ENCODE measurements around the gene SLC9C2. TPM values are rescaled to one million over a fixed set of nuclear protein-coding genes. Genes with fewer than 3 reads are reported as not detected.

Gene SLC9C2
- total RNA-seq, 1 experiment from 2014 or later = not detected

- Mint-ChIP-seq H3K27ac (peak overlapping the region; percentile 16; the same call in 1 of the 2 replicates), H3K36me3 (peaks cover 81% of the 10 kb centered on the region), H3K9me3 (no peaks in the 10 kb centered on the region), H3K27me3 (ENCODE audit: low read depth) (no peaks in the 10 kb centered on the region), H3K4me1 (peaks cover 24% of the 10 kb centered on the region), H3K4me3 (no peak overlapping the region)
- ChIA-PET POLR2A (no interaction called here), CTCF (no interaction called here)
- no peak for ATAC-seq
- no peak for DNase-seq (ENCODE audit: low spot score)
- TF ChIP-seq FOXJ3 (CRISPR knock-in tag; IDR thresholded peaks at IDR 0.05; ENCODE audit: borderline replicate concordance) (no peak), ZBTB43 (CRISPR knock-in tag; IDR thresholded peaks at IDR 0.05) (no peak)
Measured at GRCh38 chr1:173481195-173481772, 121.6 kb downstream of the SLC9C2 start.

GRCh38 chr1:173479649-173480048, 123.2 kb downstream of the SLC9C2 start:
- ChIA-PET POLR2A (no interaction called here), CTCF (no interaction called here)
- H3K27ac Mint-ChIP-seq = peak overlapping the region; percentile 82
- H3K4me1 Mint-ChIP-seq = peaks cover 37% of the 10 kb centered on the region
- no peaks in the 10 kb centered on the region for H3K9me3 Mint-ChIP-seq
- ATAC-seq (no peak), DNase-seq (ENCODE audit: low spot score) (no peak)
- peak overlapping the region; percentile 94 for H3K4me3 Mint-ChIP-seq
- H3K27me3 Mint-ChIP-seq (ENCODE audit: low read depth) = no peaks in the 10 kb centered on the region
- TF ChIP-seq E2F1 (CRISPR knock-in tag; IDR thresholded peaks at IDR 0.05) = no peak
- no peak for TF ChIP-seq ELF4 (CRISPR knock-in tag; IDR thresholded peaks at IDR 0.05; ENCODE audit: low read depth)
- no peak for TF ChIP-seq FOXP1 (CRISPR knock-in tag; IDR thresholded peaks at IDR 0.05; ENCODE audit: borderline replicate concordance)
- no peak for TF ChIP-seq CREM (CRISPR knock-in tag; IDR thresholded peaks at IDR 0.05)
- no peak for TF ChIP-seq PRRX2 (CRISPR knock-in tag; IDR thresholded peaks at IDR 0.05)
- TF ChIP-seq TEAD4 (CRISPR knock-in tag; IDR thresholded peaks at IDR 0.05) = no peak
- TF ChIP-seq PREB (CRISPR knock-in tag; IDR thresholded peaks at IDR 0.05; ENCODE audit: borderline replicate concordance) = no peak
- TF ChIP-seq E2F5 (CRISPR knock-in tag; IDR thresholded peaks at IDR 0.05) = no peak
- no peak for TF ChIP-seq ZNF121 (CRISPR knock-in tag; IDR thresholded peaks at IDR 0.05)
- no peak for TF ChIP-seq ATF2 (CRISPR knock-in tag; IDR thresholded peaks at IDR 0.05; ENCODE audit: borderline replicate concordance, low read depth)
- no peak for TF ChIP-seq SOX15 (CRISPR knock-in tag; IDR thresholded peaks at IDR 0.05)
- TF ChIP-seq CBFB (CRISPR knock-in tag; IDR thresholded peaks at IDR 0.05; ENCODE audit: low read depth) = no peak
- no peak for TF ChIP-seq SMAD3 (CRISPR knock-in tag; IDR thresholded peaks at IDR 0.05; ENCODE audit: borderline replicate concordance)
- no peak for TF ChIP-seq ZNF138 (CRISPR knock-in tag; conservative IDR thresholded peaks at IDR 0.05)
- no peak for TF ChIP-seq NR2C2 (CRISPR knock-in tag; IDR thresholded peaks at IDR 0.05)
- no peak for TF ChIP-seq NFE2L1 (CRISPR knock-in tag; IDR thresholded peaks at IDR 0.05)
- no peak for TF ChIP-seq CDX4 (CRISPR knock-in tag; IDR thresholded peaks at IDR 0.05; ENCODE audit: borderline replicate concordance)
- peaks cover 65% of the 10 kb centered on the region for H3K36me3 Mint-ChIP-seq
